ENCODE data around the gene LDLRAP1.
"Not testable (repeated sequence)": the region's sequence is repeated elsewhere in the genome, so short reads cannot be mapped to it uniquely, and the experiment has no call there.

DNA sequence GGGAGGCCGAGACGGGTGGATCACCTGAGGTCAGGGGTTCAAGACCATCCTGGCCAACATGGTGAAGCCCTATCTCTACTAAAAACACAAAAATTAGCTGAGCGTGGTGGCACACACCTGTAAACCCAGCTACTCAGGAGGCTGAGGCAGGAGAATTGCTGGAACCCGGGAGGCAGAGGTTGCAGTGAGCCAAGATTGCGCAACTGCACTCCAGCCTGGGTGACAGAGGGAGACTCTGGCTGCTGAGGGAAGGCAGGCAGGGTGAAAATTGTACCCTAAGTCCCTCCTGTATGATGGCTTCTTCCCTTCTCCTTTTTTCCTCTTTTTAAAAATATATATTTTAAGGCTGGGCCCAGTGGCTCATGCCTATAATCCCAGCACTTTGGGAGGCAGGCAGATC is 53.2 kb downstream of the LDLRAP1 start:
- TF ChIP-seq, protein P1, sequence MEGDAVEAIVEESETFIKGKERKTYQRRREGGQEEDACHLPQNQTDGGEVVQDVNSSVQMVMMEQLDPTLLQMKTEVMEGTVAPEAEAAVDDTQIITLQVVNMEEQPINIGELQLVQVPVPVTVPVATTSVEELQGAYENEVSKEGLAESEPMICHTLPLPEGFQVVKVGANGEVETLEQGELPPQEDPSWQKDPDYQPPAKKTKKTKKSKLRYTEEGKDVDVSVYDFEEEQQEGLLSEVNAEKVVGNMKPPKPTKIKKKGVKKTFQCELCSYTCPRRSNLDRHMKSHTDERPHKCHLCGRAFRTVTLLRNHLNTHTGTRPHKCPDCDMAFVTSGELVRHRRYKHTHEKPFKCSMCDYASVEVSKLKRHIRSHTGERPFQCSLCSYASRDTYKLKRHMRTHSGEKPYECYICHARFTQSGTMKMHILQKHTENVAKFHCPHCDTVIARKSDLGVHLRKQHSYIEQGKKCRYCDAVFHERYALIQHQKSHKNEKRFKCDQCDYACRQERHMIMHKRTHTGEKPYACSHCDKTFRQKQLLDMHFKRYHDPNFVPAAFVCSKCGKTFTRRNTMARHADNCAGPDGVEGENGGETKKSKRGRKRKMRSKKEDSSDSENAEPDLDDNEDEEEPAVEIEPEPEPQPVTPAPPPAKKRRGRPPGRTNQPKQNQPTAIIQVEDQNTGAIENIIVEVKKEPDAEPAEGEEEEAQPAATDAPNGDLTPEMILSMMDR (IDR thresholded peaks at IDR 0.05; ENCODE audit: insufficient read depth, low read length, poor library complexity, severe bottlenecking): not testable (repeated sequence)
- not testable (repeated sequence) for TF ChIP-seq EZH2phosphoT487 (conservative IDR thresholded peaks at IDR 0.05; ENCODE audit: low read length)
